WTC11 (cell line): ENCODE data around the gene TEDC2.

ENCODE experiments used
- ATF2 ChIP-seq: sonication (generic); formaldehyde crosslinking; IDR thresholded peaks from 2 replicates; pipeline ENCODE4 v1.8.1; 2022; ENCODE audit warnings: low read depth, missing genetic modification reagents, borderline replicate concordance
- CREB1 ChIP-seq: sonication (generic); formaldehyde crosslinking; IDR thresholded peaks from 2 replicates; pipeline ENCODE4 v1.8.0; 2023; ENCODE audit warnings: mild to moderate bottlenecking, missing genetic modification reagents
- CREM ChIP-seq: sonication (generic); formaldehyde crosslinking; IDR thresholded peaks from 2 replicates; pipeline ENCODE4 v1.8.1; 2022; ENCODE audit warnings: mild to moderate bottlenecking, missing genetic modification reagents, moderate library complexity
- CTCF ChIP-seq: fragments of 200-600 bp; IDR thresholded peaks from 2 replicates; pipeline ENCODE4 v1.8.0; 2022; ENCODE audit warnings: antibody characterized with exemption
- IRF2 ChIP-seq: sonication (generic); formaldehyde crosslinking; IDR thresholded peaks from 2 replicates; pipeline ENCODE4 v1.8.0; 2022; ENCODE audit warnings: low read depth, missing genetic modification reagents, borderline replicate concordance
- MYBL2 ChIP-seq: sonication (generic); formaldehyde crosslinking; IDR thresholded peaks from 2 replicates; pipeline ENCODE4 v1.8.1; 2023; ENCODE audit warnings: mild to moderate bottlenecking, moderate library complexity, missing genetic modification reagents
- NFYB ChIP-seq: sonication (generic); formaldehyde crosslinking; conservative IDR thresholded peaks from 2 replicates; pipeline ENCODE4 v1.8.0; 2022; ENCODE audit warnings: low read depth, missing genetic modification reagents
- NR2C2 ChIP-seq: sonication (generic); formaldehyde crosslinking; IDR thresholded peaks from 2 replicates; pipeline ENCODE4 v1.8.0; 2022; ENCODE audit warnings: mild to moderate bottlenecking, missing genetic modification reagents
- STAT6 ChIP-seq: sonication (generic); formaldehyde crosslinking; conservative IDR thresholded peaks from 2 replicates; pipeline ENCODE4 v1.8.1; 2023; ENCODE audit warnings: mild to moderate bottlenecking, low read depth, missing genetic modification reagents, moderate library complexity
- ZNF263 ChIP-seq: sonication (generic); formaldehyde crosslinking; IDR thresholded peaks from 2 replicates; pipeline ENCODE4 v1.8.1; 2022; ENCODE audit warnings: low read depth, mild to moderate bottlenecking, moderate library complexity, missing genetic modification reagents
- TF ChIP-seq, protein P1 (sequence below): sonication (generic); formaldehyde crosslinking; IDR thresholded peaks from 2 replicates; pipeline ENCODE4 v1.8.1; 2023; ENCODE audit warnings: mild to moderate bottlenecking, moderate library complexity, missing genetic modification reagents
- TF ChIP-seq, protein P2 (sequence below): sonication (generic); formaldehyde crosslinking; IDR thresholded peaks from 2 replicates; pipeline ENCODE4 v1.8.0; 2023; ENCODE audit warnings: missing genetic modification reagents
- TF ChIP-seq, protein P3 (sequence below): fragments of 250-450 bp; sonication (Bioruptor Pico); IDR thresholded peaks from 2 replicates; pipeline ENCODE4 v1.8.0; 2021; ENCODE audit warnings: mild to moderate bottlenecking

GRCh38 chr16:2457267-2457666, 2.6 kb upstream of the TEDC2 start:
- TF ChIP-seq NFYB (CRISPR knock-in tag) (no peak), MYBL2 (no peak), CTCF (no peak), CREM (CRISPR knock-in tag) (no peak), ATF2 (CRISPR knock-in tag) (no peak), CREB1 (CRISPR knock-in tag) (no peak), IRF2 (no peak), STAT6 (no peak), NR2C2 (no peak), ZNF263 (CRISPR knock-in tag) (no peak)
- TF ChIP-seq, protein P1, sequence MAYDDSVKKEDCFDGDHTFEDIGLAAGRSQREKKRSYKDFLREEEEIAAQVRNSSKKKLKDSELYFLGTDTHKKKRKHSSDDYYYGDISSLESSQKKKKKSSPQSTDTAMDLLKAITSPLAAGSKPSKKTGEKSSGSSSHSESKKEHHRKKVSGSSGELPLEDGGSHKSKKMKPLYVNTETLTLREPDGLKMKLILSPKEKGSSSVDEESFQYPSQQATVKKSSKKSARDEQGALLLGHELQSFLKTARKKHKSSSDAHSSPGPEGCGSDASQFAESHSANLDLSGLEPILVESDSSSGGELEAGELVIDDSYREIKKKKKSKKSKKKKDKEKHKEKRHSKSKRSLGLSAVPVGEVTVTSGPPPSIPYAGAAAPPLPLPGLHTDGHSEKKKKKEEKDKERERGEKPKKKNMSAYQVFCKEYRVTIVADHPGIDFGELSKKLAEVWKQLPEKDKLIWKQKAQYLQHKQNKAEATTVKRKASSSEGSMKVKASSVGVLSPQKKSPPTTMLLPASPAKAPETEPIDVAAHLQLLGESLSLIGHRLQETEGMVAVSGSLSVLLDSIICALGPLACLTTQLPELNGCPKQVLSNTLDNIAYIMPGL (CRISPR knock-in tag): no peak
- TF ChIP-seq, protein P2, sequence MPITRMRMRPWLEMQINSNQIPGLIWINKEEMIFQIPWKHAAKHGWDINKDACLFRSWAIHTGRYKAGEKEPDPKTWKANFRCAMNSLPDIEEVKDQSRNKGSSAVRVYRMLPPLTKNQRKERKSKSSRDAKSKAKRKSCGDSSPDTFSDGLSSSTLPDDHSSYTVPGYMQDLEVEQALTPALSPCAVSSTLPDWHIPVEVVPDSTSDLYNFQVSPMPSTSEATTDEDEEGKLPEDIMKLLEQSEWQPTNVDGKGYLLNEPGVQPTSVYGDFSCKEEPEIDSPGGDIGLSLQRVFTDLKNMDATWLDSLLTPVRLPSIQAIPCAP (CRISPR knock-in tag): no peak
- TF ChIP-seq, protein P3, sequence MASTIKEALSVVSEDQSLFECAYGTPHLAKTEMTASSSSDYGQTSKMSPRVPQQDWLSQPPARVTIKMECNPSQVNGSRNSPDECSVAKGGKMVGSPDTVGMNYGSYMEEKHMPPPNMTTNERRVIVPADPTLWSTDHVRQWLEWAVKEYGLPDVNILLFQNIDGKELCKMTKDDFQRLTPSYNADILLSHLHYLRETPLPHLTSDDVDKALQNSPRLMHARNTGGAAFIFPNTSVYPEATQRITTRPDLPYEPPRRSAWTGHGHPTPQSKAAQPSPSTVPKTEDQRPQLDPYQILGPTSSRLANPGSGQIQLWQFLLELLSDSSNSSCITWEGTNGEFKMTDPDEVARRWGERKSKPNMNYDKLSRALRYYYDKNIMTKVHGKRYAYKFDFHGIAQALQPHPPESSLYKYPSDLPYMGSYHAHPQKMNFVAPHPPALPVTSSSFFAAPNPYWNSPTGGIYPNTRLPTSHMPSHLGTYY (CRISPR knock-in tag): no peak
